ENCODE measurements around the gene ULBP3.
"Not testable (repeated sequence)": the region's sequence is repeated elsewhere in the genome, so short reads cannot be mapped to it uniquely, and the experiment has no call there.

The ULBP3 gene

DNA sequence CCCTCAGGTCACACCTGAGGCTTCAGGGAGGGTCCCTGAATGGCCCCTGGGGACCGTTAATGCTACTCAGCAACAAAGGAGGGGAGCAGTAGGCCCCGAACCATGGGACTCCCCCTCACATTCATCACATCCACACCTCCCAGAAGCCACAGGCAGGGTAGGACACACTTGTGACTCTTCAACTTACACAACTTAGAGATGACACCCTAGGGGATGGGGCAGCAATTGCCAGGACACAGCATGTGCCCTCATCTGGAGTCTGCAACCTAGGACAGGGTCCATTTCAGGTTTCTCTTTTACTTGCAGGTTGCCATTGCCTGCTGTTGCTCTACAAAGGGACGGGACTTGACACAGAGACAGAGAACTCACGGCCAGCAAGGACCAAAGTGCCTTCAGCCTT is 770 bp downstream of the ULBP3 start:
- TF ChIP-seq, protein P1, sequence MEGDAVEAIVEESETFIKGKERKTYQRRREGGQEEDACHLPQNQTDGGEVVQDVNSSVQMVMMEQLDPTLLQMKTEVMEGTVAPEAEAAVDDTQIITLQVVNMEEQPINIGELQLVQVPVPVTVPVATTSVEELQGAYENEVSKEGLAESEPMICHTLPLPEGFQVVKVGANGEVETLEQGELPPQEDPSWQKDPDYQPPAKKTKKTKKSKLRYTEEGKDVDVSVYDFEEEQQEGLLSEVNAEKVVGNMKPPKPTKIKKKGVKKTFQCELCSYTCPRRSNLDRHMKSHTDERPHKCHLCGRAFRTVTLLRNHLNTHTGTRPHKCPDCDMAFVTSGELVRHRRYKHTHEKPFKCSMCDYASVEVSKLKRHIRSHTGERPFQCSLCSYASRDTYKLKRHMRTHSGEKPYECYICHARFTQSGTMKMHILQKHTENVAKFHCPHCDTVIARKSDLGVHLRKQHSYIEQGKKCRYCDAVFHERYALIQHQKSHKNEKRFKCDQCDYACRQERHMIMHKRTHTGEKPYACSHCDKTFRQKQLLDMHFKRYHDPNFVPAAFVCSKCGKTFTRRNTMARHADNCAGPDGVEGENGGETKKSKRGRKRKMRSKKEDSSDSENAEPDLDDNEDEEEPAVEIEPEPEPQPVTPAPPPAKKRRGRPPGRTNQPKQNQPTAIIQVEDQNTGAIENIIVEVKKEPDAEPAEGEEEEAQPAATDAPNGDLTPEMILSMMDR (IDR thresholded peaks at IDR 0.05; ENCODE audit: insufficient read depth, low read length, poor library complexity, severe bottlenecking): no peak
- no peaks in the 10 kb centered on the region for H3K36me3 ChIP-seq (ENCODE audit: control insufficient read depth, insufficient read depth, low read length)
- H3K27me3 ChIP-seq (replicated peaks; ENCODE audit: control insufficient read depth, insufficient read depth, low read length): no peaks in the 10 kb centered on the region; the same call in none of the 2 replicates
- H3K4me3 ChIP-seq (replicated peaks; ENCODE audit: low read depth, low read length): no peak overlapping the region
- DNase-seq (ENCODE audit: extremely low read depth, insufficient read length): no peak

DNA sequence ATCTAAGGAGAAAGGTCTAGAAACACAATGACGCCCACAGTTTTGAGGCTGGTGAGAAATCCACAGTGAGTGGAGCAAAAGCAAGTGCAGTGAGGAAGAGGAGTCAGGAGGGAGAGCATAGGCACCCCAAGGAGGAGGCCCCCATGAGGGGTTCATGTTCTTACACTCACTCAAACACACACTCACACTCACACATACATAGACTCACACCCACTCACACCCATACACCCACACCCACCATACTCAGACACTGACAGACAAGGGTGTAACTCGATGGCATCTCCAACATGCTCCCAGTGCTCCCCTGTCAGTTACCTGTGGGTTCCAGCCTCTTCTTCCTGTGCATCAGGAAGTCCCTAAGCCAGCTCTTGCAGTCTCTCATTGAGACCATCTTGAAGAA is 3.8 kb downstream of the ULBP3 start:
- no peak for DNase-seq (ENCODE audit: extremely low read depth, insufficient read length)
- Histone ChIP-seq H3K27me3 (replicated peaks; ENCODE audit: control insufficient read depth, insufficient read depth, low read length) (no peaks in the 10 kb centered on the region; the same call in none of the 2 replicates), H3K36me3 (ENCODE audit: control insufficient read depth, insufficient read depth, low read length) (no peaks in the 10 kb centered on the region), H3K4me3 (replicated peaks; ENCODE audit: low read depth, low read length) (no peak overlapping the region)
- TF ChIP-seq, protein P1 (IDR thresholded peaks at IDR 0.05; ENCODE audit: insufficient read depth, low read length, poor library complexity, severe bottlenecking): no peak

DNA sequence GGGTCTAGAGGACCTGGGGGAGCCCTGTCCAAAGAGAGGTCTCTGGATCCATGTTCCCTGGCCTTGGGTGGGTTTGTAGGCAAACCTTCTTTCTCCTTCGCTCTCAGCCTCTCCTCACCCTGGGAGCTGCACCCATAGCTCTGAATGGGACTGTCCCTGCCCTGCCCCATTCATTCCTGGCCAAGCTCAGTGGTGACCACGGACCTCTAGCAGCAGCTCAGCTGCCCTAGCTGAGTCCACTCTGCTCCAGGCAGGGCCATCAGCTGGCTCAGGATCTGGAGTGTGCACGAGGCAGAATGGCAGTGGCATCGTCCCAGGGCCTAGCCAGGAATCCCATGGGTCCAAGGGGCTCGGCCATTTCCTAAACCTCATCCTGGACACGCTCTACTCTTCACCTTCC is 5.3 kb downstream of the ULBP3 start:
- no peaks in the 10 kb centered on the region; the same call in none of the 2 replicates for H3K27me3 ChIP-seq (replicated peaks; ENCODE audit: control insufficient read depth, insufficient read depth, low read length)
- no peaks in the 10 kb centered on the region for H3K36me3 ChIP-seq (ENCODE audit: control insufficient read depth, insufficient read depth, low read length)
- DNase-seq (ENCODE audit: extremely low read depth, insufficient read length): no peak
- TF ChIP-seq, protein P1 (IDR thresholded peaks at IDR 0.05; ENCODE audit: insufficient read depth, low read length, poor library complexity, severe bottlenecking): no peak
- no peak overlapping the region for H3K4me3 ChIP-seq (replicated peaks; ENCODE audit: low read depth, low read length)

DNA sequence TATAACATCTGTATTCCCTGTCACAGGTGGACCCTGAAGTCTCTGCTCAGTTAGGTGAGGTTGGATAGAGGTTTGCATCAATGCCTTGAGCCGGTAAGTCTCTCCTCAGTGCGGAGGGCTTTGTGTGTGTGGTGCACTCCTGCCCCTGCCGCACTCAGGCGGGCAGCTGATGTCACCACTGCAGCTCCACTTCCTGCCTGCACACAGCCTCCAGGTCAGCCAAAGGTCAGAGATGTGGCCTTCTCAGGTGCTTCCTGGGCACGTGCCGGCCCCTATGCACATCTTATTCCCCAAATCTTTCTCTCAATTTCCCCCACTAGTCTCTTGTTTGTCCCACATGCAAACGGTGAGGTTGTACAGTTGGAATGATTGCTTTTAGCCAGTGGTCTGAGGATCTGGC is 8.9 kb downstream of the ULBP3 start:
- not testable (repeated sequence) for DNase-seq (ENCODE audit: extremely low read depth, insufficient read length); H3K4me3 ChIP-seq (replicated peaks; ENCODE audit: low read depth, low read length); H3K27me3 ChIP-seq (replicated peaks; ENCODE audit: control insufficient read depth, insufficient read depth, low read length); H3K36me3 ChIP-seq (ENCODE audit: control insufficient read depth, insufficient read depth, low read length)

DNA sequence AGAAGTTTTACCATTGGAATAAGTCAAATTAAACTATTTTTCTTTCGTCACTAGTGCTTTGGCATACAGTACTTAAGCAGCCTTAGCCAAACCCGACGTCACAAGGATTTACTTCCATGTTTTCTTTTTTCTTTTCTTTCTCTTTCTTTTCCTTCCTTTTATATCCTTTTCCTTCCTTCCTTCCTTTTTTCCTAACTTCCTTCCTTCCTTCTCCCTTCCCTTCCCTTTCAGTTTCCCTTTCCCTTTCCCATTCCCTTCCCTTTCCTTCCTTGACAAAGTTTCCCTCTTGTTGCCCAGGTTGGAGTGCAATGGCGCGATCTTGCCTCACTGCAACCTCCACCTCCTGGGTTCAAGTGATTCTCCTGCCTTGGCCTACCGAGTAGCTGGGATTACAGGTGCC is 9.9 kb downstream of the ULBP3 start:
- TF ChIP-seq, protein P1 (IDR thresholded peaks at IDR 0.05; ENCODE audit: insufficient read depth, low read length, poor library complexity, severe bottlenecking): no peak
- no peak for DNase-seq (ENCODE audit: extremely low read depth, insufficient read length)
- H3K27me3 ChIP-seq (replicated peaks; ENCODE audit: control insufficient read depth, insufficient read depth, low read length): peaks cover 6% of the 10 kb centered on the region
- no peaks in the 10 kb centered on the region for H3K36me3 ChIP-seq (ENCODE audit: control insufficient read depth, insufficient read depth, low read length)
- no peak overlapping the region for H3K4me3 ChIP-seq (replicated peaks; ENCODE audit: low read depth, low read length)

DNA sequence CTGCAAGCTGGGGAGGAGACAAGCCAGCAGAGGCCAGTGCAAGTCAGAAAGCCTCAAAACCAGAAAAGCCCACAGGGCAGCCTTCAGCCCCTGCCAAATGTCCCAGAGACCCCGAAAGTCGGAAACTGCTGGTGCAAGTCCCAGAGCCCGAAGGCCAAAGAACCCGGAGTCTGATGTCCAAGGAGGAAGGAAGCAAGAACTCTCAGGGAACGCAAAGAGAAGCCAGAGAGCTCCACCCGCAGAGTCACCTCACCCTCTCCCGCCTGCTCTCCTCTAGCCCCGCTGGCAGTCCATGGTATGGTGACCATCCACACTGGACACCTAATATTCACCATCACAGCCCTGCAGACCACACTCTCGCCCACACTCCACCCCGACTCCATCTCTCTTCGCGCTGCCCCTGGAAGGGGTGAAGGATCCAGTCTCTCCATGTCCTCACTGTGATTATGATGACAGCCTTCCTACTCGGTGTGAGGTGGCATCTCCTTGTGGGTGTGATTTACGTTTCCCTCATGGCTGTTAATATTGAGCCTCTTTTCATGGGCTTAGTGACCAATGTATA is 10.6 kb downstream of the ULBP3 start:
- no peaks in the 10 kb centered on the region for H3K36me3 ChIP-seq (ENCODE audit: control insufficient read depth, insufficient read depth, low read length)
- DNase-seq (ENCODE audit: extremely low read depth, insufficient read length): no peak
- H3K27me3 ChIP-seq (replicated peaks; ENCODE audit: control insufficient read depth, insufficient read depth, low read length): peaks cover 6% of the 10 kb centered on the region
- H3K4me3 ChIP-seq (replicated peaks; ENCODE audit: low read depth, low read length): no peak overlapping the region
- TF ChIP-seq, protein P1 (IDR thresholded peaks at IDR 0.05; ENCODE audit: insufficient read depth, low read length, poor library complexity, severe bottlenecking): no peak
